ENCODE results near the gene DNAH3.

GRCh38 chr16:20903899-20904506 is 246.6 kb downstream of the DNAH3 start:
- TF ChIP-seq CTCF (IDR thresholded peaks at IDR 0.05) (no peak), POLR2A (IDR thresholded peaks at IDR 0.05) (no peak)
